Stimulated activated CD8-positive, alpha-beta memory T cell treated with anti-CD3 and anti-CD28 coated beads, Interleukin-4, amount 100 ng/mL, for 24 hours (primary cell): Measurements from ENCODE around the gene GABPA.
"Not testable (repeated sequence)": the region's sequence is repeated elsewhere in the genome, so short reads cannot be mapped to it uniquely, and the experiment has no call there.

ENCODE experiments used
- DNase-seq: peaks from one replicate; pipeline ENCODE4 v3.0.0-alpha.2; 2020; ENCODE audit warnings: low read depth

The GABPA gene

DNA sequence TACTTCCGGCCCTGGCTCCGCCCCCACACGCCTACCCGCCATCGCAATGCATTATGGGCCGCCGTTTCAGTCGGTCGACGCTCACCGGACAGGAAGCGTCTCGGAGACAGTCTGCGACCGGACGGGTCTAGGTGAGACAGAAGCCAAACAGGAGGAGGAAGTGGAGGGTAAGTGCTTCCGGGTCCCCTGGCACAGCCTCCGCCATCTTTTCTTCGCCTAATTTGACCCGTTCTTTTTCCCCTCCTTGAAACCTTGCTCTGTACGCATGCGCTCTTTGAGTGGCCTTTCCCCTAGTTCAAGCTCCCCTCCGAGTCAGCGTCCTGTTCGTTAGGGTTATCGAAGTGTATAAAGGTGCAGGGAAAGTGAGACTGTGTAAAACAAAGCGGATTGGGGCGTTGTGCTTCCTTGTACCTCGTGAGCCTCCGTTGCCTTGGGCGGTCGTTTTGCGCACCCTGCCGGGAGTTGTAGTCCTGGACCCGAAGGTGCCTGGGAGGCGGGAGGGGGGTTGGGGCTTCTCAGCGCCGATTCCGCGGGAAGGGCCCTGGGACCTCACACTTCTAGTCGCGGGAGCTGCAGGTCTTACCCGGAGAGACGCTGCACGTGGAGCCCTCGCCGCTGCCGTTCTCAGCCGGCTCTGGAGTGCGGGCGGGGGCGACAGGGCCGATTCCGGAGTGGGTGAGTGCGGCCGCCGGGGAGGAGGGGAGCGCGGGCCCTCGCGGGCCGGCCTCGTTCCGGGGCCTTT, at the start of gene GABPA, which contains the start of gene ATP5PF:
Gene GABPA, plus strand, starts transcription at position 69 of the 742 bp plus-strand sequence. CDS start 6,627 bp downstream, outside the sequence.
Gene ATP5PF, minus strand, starts transcription at position 1 of the 742 bp plus-strand sequence. CDS start 5,110 bp downstream, outside the sequence.
- DNase-seq: peak; percentile 96

DNA sequence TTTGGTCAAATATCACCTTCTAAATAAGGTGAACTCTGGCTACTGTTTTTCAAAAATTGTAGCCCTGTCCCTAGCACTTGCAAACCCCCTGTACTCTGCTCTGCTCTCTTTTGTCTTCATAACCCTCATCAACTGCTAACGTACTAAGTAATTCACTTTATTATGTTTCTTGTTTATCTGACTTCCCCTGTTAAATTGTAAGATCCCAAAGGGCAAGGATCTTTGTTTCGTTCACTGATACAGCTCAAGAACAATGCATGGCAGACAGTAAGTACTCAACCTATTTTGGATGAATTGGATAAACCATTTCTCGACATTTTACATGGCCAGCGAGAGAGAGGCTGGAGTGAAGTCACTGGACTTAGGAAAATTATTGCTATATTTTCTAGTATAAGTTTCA, 47.0 kb upstream of the GABPA start:
- DNase-seq: no peak

DNA sequence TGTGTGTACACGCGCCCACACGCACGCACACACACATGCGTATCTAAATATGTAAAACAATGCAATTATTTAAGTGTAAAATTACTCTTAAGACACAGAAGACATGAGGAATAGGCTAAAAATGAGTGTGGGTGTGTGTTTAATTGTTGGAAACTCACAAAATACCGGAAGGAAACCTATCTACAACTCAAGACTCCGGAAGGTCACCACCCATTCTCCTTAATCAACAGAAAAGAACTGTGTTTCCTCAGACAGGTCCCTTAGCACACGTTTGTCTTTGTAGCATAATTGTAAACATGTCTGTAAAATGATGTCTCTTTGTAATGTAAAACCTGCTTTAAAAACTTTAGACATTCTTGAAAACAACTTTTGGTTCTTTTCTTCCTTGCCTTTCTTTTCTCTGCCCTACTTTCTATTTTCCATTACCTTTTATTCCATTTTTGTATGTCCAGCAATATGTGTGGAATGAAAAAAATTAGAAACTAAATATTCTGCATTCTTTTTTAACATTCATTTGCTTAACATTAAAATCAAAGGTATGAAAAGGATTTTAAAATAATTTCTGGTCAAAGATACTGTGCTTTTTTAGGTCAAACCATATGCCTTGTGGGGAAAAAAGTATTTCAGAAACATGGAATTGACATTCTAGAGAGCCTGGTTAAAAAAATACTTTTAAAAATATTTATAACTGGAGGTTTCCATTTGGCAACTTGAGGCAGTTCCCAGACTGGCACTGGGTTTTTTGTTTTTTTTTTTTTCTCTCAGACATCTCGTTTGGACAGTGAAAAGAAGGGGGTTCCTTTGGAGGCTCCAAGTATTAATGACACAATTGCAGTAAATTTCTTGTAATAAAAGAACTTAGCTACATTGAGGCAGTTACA, 46.3 kb upstream of the GABPA start:
- no peak for DNase-seq

GRCh38 chr21:25689226-25689625, 45.5 kb upstream of the GABPA start:
- DNase-seq: no peak

DNA sequence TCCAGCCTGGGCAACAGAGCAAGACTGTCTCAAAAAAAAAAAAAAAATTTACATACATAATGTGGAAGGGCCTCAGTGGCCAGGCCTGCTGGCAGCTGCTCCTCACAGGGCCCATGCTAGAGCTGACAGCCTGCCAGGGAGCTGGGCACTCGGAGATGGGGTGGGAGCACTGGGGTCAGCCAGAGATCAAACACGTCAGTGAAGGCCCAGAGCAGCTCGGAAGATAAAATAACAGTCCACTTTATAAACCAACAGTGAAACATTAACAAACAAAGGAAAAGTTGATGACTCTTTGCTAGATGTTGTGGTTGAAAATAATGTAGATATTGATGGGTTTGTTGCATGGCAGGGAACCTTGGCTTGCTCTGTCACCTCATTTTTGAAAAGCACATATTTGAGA, 42.8 kb upstream of the GABPA start:
- DNase-seq: no peak

DNA sequence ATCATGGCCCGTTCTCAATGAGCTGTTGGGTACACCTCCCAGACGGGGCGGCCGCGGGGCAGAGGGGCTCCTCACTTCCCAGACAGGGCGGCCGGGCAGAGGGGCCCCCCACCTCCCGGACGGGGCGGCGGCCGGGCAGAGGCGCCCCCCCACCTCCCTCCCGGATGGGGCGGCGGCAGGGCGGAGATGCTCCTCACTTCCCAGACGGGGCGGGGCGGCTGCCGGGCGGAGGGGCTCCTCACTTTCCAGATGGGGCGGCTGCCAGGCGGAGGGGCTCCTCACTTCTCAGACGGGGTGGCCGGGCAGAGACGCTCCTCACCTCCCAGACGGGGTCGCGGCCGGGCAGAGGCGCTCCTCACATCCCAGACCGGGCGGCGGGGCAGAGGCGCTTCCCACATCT, 39.3 kb upstream of the GABPA start:
- not testable (repeated sequence) for DNase-seq

GRCh38 chr21:25700741-25701140, 34.0 kb upstream of the GABPA start:
- DNase-seq: no peak

DNA sequence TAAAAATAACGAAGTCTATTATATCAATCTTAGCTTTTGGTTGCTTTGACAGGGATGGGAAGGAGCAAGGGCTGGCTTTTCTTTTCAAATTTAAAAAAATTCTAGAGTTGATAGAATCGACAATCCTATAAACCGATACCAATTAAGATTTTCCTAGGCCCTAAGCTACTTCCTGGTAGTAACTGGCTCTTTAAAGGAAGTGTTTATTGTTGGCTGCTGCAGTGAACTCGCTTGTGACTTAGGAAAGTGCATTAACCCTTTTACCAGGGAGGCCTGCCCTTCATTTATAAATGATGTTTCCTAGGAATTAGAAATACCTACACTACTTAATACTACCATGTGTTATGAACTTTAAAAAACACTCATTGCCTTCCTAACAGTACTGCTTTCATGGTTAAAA, 33.2 kb upstream of the GABPA start:
- DNase-seq: no peak

- peak; percentile 8 for DNase-seq
Observed at GRCh38 chr21:25708467-25709065, 26.2 kb upstream of the GABPA start.

DNA sequence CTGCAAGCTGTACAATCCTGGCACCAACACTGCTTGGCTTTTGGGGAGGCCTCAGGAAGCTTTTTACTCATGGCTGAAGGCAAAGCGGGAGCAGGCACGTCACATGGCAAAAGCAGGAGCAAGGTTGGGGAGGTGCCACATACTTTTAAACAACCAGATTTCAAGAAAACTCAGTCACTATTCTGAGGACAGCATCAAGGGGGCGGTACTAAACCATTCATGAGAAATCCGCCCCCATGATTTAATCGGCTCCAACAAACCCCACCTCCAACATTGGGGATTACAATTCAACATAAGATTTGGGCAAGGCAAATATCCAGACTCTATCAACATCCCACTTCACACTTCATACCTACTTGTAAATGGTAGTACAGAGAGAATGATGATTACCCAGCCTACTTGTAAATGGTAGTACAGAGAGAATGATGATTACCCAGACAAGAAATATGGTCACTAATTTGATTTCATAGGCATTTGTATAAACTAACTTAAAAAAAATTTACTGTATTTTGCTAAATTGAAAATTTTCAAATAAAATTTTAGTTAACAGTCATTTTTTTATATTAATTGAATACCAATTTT, 25.0 kb upstream of the GABPA start:
- DNase-seq: no peak

DNA sequence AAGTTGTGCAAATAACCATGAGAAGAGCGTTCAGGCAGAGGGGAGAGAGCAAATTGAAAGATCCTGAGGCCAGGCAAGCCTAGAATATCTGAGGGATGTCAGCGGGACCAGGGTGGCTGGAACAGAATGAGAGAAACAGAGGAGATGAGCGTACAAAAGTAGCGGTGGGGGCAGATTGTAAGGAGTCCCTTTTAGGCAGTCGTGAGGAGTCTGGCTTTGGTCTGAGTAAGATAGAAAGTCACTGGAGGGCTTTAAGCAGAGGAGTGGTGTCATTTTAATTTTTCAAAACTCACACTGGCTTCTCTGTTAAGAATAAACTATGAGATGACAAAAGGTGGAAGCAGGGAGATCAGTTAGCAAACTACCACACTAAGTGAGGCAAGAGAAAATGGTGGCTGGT, 24.2 kb upstream of the GABPA start:
- DNase-seq: no peak

- not testable (repeated sequence) for DNase-seq
Observed at GRCh38 chr21:25714066-25714465, 20.7 kb upstream of the GABPA start.

DNA sequence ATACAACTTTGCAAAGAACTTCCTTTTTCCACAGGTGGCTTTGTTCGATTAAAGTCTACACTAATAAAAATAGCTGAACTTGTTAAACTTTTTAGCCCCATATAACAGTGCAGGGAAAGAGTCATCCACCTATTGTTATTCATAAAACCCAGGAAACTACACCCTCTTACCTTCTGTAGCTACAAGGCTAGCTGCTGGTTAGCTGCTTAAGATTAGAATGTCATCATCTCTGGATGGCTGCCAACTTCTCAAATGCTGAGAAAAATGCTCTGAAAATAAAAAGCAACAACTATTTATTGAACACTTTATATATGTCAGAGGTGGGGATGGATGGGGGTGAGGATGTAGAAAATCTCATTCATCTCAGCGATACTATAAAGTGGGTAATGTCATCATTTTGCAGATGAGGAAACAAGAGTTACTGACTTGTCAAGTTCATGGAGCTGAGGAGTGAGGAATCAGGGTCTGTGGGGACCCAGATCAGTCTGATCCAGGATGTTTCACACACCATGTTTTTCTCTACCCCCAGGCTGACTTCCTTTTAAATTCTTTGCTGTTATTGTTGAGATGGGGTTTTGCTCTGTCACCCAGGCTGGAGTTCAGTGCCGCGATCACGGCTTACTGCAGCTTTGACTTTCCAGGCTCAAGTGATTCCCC, 17.2 kb upstream of the GABPA start:
- DNase-seq: no peak

DNA sequence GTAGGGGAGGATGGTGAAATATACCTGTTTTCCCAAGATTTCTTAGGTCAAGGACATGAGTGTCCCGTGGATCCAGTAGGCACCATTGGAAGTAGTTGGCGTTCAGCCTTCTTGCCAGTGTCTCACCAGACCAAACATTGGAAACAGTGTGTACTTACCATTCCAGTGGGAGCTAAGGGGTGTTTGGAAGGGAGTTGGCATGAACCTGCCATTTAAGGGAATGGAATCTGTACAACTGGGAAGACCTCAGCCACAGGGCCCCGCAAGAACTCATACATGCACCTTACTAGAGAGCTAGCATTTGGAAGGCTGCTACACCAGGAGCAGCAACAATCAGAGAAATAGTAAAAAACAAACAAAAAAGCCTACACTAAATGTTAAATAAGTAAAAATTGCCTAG, 12.8 kb upstream of the GABPA start:
- DNase-seq: no peak

DNA sequence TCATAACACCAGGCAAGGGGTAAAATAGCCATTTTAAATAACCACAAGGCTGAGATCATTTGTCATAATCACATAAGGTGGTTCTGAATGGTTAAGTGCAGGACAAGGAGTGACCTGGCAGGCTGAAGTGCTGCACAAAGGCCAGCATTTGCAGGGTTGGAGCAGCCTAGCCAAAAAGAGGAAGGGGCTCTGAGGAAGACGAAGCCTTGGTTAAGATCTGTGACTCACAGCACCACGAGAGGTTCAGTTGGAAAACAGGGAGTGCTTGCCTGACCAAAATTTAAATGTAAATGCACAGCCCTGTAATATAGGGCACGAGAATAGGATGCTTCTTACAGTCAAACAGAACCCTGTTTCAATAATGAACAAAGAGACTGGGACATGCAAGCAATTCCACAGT, 12.1 kb upstream of the GABPA start:
- DNase-seq: no peak

DNA sequence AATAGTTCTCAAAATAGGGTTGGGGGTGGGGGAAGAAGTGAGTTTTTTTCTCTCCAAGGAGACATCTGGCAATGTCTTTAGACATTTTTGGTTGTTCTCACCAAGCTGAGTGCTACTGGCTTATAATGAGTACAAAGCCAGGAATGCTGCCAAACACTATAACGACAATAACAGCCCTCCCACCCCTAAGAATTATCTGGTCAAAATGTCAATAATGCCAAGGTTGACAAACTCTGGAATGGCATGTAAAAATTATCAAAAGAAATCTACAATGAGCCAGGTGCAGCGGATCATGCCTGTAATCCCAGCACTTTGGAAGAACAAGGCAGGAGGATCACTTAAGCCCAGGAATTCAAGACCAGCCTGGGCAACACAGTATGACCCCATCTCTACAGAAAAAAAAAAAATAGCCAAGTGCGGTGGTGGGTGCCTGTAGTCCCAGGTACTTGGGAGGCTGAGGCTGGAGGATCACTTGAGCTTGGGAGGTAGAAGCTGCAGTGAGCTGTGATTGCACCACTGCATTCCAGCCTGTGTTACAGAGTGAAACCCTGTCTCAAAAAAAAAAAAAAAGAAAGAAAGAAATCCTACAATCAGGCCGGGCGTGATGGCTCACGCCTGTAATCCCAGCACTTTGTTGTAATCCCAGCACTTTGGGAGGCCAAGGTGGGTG, 2.5 kb upstream of the GABPA start:
- no peak for DNase-seq

DNA sequence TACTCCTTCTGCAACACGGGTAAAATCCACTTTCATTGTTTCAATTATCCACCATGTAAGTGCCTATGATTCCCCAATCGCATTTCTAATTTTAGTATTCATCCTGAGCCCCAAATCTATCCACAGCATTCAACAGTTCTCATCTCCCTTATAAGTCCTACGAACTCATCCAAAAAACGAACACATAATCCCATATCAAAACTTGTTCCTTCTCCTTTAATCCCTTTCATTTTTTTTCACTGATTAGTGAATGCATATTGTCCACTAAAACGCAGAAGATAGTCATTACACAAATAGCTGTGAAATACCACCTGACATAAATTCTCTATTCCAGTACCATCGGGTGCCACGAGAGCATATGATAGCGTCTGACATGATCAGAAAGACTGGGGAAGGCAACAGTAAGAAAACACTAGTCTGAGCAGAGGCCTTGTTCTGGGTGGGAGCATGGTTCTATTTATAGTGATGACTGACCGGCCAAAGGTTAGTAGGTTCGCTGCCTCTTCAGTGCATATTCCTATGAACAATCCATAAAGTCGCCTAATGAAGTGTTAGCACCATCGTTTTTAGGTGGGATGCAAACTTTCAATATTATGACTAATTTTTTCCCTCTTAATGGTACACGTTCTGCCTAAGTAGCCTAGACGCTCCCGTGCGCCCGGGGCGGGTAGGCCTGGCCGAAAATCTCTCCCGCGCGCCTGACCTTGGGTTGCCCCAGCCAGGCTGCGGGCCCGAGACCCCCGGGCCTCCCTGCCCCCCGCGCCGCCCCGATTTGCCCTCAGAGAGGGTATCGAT, 716 bp upstream of the GABPA start:
- peak; percentile 22 for DNase-seq

DNA sequence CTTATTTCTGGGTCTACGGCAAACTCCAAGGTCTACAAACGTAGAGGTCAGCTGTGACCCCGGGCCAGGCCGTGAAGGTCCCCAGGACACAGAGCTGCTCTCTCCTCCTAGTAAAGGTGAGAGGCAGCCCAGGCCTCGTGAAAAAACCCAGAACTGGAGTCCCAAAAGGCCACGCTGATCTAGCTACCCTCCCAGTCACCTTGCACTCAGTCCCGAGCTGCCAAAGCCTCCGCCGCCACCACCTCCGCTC, 193 bp upstream of the GABPA start:
- no peak for DNase-seq

- peak; percentile 72 for DNase-seq
Observed at GRCh38 chr21:25735646-25736597, 1.1 kb downstream of the GABPA start.

DNA sequence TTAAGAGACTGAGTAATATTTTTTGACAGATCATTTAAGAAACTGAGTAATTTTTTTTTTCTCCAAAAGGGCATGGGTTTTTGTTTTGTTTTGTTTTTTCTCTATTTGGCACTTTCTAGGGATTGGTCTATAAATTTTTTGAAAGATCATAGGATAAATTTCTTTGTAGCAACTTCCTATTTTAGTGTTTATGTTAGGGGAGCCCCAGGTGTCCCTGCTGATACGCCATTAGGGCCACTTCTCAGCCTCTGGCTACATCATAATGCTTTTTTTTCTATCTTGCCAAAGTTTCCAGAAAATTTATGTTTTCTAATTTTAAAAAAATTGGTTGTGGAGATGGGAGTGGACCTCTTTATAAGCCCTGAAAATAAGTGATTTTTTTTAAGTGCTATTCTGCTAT, 2.6 kb downstream of the GABPA start:
- no peak for DNase-seq
